GM23248 (cell line): ENCODE data around the gene SPANXN4. TPM values are rescaled to one million over a fixed set of nuclear protein-coding genes. Genes with fewer than 3 reads are reported as not detected.

Source experiments
- DNase-seq: peaks from one replicate; pipeline ENCODE4 v3.0.0-alpha.2; 2015
- H2AFZ ChIP-seq: fragments of 200-600 bp; sonication (generic); 2 replicates; pipeline ENCODE4 v1.6.1; 2016; ENCODE audit warnings: antibody characterized with exemption
- H3F3A ChIP-seq: fragments of 200-600 bp; sonication (generic); 2 replicates; pipeline ENCODE4 v1.6.1; 2016; ENCODE audit warnings: mild to moderate bottlenecking, antibody characterized with exemption, mixed run types; ENCODE audit not compliant: insufficient read depth
- H3K27ac ChIP-seq: fragments of 200-600 bp; sonication (generic); 2 replicates; pipeline ENCODE4 v1.5.1; 2016; ENCODE audit warnings: mild to moderate bottlenecking
- H3K27me3 ChIP-seq: fragments of 200-600 bp; sonication (generic); replicated peaks from 2 replicates; pipeline ENCODE4 v1.6.1; 2016; ENCODE audit warnings: mild to moderate bottlenecking; ENCODE audit not compliant: insufficient read depth
- H3K36me3 ChIP-seq: fragments of 200-600 bp; sonication (generic); 2 replicates; pipeline ENCODE4 v1.6.1; 2016; ENCODE audit warnings: low read depth, mild to moderate bottlenecking
- H3K4me1 ChIP-seq: fragments of 200-600 bp; sonication (generic); 2 replicates; pipeline ENCODE4 v1.6.1; 2016; ENCODE audit warnings: mild to moderate bottlenecking; ENCODE audit not compliant: insufficient read depth
- H3K4me2 ChIP-seq: fragments of 200-600 bp; sonication (generic); one replicate; pipeline ENCODE4 v1.6.1; 2016; ENCODE audit warnings: mild to moderate bottlenecking; ENCODE audit not compliant: unreplicated experiment
- H3K4me3 ChIP-seq: fragments of 200-600 bp; sonication (generic); 2 replicates; pipeline ENCODE4 v1.5.1; 2016; ENCODE audit warnings: mild to moderate bottlenecking
- H3K79me2 ChIP-seq: fragments of 200-600 bp; sonication (generic); 2 replicates; pipeline ENCODE4 v1.6.1; 2016; ENCODE audit warnings: mild to moderate bottlenecking; ENCODE audit not compliant: insufficient read depth
- H3K9ac ChIP-seq: fragments of 200-600 bp; sonication (generic); 2 replicates; pipeline ENCODE4 v1.6.1; 2016; ENCODE audit warnings: mild to moderate bottlenecking
- H3K9me2 ChIP-seq: fragments of 200-600 bp; sonication (generic); 2 replicates; pipeline ENCODE4 v1.6.1; 2016; ENCODE audit warnings: mixed run types, mild to moderate bottlenecking, moderate library complexity; ENCODE audit not compliant: insufficient read depth
- H3K9me3 ChIP-seq: fragments of 200-600 bp; sonication (generic); one replicate; pipeline ENCODE4 v1.6.1; 2017; ENCODE audit warnings: low read depth
- H4K20me1 ChIP-seq: fragments of 200-600 bp; sonication (generic); 2 replicates; pipeline ENCODE4 v1.6.0; 2016; ENCODE audit not compliant: insufficient read depth
- EZH2 ChIP-seq: fragments of 200-600 bp; sonication (generic); IDR thresholded peaks from 2 replicates; pipeline ENCODE4 v1.6.1; 2018; ENCODE audit warnings: antibody characterized with exemption, mild to moderate bottlenecking; ENCODE audit not compliant: insufficient read depth, poor library complexity, severe bottlenecking
- EZH2phosphoT487 ChIP-seq: fragments of 200-600 bp; sonication (generic); IDR thresholded peaks from 2 replicates; pipeline ENCODE4 v1.6.1; 2018; ENCODE audit warnings: antibody characterized with exemption, moderate library complexity, mild to moderate bottlenecking, low read depth; ENCODE audit not compliant: insufficient read depth
- WGBS, 2 experiments: methylation state at CpG; one replicate each; pipeline ENCODE4 v1.1.6; 2015 to 2017; ENCODE audit warnings: low lambda C conversion rate in 2 of 2, low coverage in 1 of 2; ENCODE audit errors: missing lambda C conversion rate in 2 of 2; 5-methylcytosine and 5-hydroxymethylcytosine counted together
- in situ Hi-C: fragments of 300-500 bp; cut with MboI; formaldehyde crosslinking; loops from 2 replicates; pipeline ENCODE4 v1.15.0; 2020
- polyA plus RNA-seq: library from polyadenylated mRNA; unstranded; fragments of >200 nt; fragmentation: Nextera tagmentation; extraction: Ambion mirVana; gene quantifications from 2 replicates; pipeline ENCODE4 v1.2.1, GENCODE V29; 2016
- total RNA-seq: library from RNA; depleted of rRNA; stranded (reverse); fragments of >200 nt; shearing (Covaris generic); gene quantifications from 2 replicates; pipeline ENCODE4 v1.2.3, GENCODE V29; 2014

SPANXN4 gene
- total and polyA plus RNA-seq, 2 experiments from 2014 or later: not detected

DNA sequence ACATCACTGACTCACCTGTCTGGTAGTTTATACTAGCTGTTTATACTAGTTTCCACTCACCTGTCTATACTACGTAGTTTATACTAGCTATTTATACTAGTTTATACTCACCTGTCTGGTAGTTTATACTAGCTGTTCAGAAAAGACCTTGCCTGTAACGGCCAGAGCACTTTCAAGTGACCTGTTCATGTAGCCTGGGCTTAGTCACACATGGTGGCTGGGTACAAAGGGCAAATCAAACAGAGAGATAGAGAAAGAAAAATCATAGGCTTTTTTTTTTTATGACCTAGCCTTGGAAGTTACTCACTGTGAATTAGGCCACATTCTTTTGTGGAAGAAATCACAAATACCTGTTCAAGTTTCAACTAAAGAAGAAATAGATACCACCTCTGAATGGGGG is 30.7 kb upstream of the SPANXN4 start:
- WGBS, 2 experiments: 0% methylated on average over 2 of the region's 2 CpGs
- in situ Hi-C loops: no loop called here
- no peaks in the 10 kb centered on the region for H3K9me3 ChIP-seq
- TF ChIP-seq EZH2phosphoT487: no peak
- TF ChIP-seq EZH2: no peak
- H3K9ac ChIP-seq: no peak overlapping the region
- no peaks in the 10 kb centered on the region for H3F3A ChIP-seq
- no peak overlapping the region for H3K27ac ChIP-seq
- H3K27me3 ChIP-seq: no peaks in the 10 kb centered on the region
- no peaks in the 10 kb centered on the region for H3K79me2 ChIP-seq
- H3K9me2 ChIP-seq: no peaks in the 10 kb centered on the region
- H2AFZ ChIP-seq: no peak overlapping the region
- no peaks in the 10 kb centered on the region for H4K20me1 ChIP-seq
- no peak for DNase-seq
- no peak overlapping the region for H3K4me3 ChIP-seq
- H3K36me3 ChIP-seq: no peaks in the 10 kb centered on the region
- no peak overlapping the region for H3K4me2 ChIP-seq
- H3K4me1 ChIP-seq: no peaks in the 10 kb centered on the region

DNA sequence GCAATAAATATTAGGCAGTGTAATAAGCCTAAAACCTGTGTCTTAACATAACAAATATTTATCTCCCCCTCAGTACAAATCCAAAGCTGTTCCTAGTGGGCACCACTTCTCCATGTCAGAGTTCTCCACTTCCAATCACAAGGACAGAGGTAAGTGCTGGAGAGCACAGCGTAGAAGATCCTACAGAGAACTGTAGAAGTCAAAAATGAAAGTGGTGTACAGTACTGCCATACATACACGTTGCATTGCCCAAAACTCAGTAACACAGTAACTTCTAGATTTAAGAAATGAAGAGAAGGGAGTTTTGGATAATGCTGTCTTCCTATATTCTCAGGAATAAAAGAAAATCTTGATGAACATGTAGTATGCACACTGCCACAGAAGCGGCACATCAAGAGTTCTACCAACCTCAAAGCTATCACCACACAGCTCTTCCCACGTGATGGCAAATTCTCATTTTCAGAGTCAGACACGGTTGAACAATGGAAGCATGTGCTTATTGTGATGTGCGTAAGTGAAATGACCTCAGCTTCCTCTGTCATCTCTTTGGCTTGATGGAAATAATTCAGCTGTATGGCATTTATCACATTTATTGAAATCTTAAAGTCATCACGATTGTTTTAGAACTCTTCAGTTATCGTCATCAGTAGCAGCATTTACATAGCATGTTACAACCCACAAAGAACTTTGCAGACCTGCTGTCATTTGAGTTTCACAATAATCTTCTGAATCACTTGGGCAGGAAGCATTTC is 27.1 kb upstream of the SPANXN4 start:
- 34 to 38% methylated on average over 8 of the region's 8 CpGs for WGBS, 2 experiments
- Histone ChIP-seq H3K4me2 (no peak overlapping the region), H4K20me1 (no peaks in the 10 kb centered on the region), H3K9me2 (no peaks in the 10 kb centered on the region), H3K4me3 (no peak overlapping the region), H3K27ac (no peak overlapping the region), H3K9me3 (no peaks in the 10 kb centered on the region), H3K9ac (no peak overlapping the region), H3K27me3 (no peaks in the 10 kb centered on the region), H3F3A (no peaks in the 10 kb centered on the region), H3K4me1 (no peaks in the 10 kb centered on the region), H3K36me3 (no peaks in the 10 kb centered on the region), H2AFZ (no peak overlapping the region), H3K79me2 (no peaks in the 10 kb centered on the region)
- TF ChIP-seq EZH2: no peak
- TF ChIP-seq EZH2phosphoT487: no peak
- no peak for DNase-seq
- in situ Hi-C loops: no loop called here

DNA sequence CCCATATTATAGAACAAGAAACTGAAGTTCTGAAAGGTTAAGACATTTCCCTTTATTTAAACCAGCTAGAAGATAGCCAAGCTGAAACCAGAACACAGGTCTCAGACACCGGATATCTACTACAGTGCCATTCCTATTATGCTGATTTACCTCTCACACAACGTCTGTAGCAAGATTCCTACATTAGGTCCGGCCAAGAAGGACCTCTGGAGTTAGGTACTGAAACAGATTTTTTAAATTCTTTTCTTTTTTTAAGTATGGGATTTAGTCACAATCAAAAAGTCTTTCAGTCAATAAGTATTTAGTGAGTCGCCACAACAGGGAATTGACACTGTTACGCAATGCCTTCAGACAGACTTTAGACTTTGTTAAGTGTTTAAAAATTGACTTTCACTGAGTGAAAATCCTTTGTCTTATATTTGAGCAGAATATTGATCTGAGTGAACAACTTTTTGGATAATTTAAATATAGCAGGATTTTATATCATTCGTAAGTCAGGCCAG is 26.5 kb upstream of the SPANXN4 start:
- no peak for TF ChIP-seq EZH2
- in situ Hi-C loops: no loop called here

DNA sequence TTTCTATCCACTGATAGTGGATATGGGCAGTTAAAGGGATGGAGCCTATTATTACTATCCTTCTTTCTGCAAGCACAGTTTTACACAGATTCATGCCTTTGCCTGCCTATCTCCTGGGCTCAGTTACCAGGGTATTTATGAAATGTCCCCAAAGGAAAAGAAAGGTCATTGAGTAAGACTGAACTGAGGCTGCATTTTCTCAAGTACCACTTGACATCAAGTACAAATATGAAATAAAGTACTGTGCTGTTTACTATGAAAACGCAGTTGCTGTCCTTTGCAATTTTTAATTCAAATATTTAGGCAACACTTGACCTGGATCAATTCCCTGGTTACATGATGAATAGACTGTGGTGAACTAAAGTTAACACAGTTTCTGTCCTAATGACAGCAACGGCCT is 23.5 kb upstream of the SPANXN4 start:
- Histone ChIP-seq H3K27me3 (no peaks in the 10 kb centered on the region), H3K4me1 (no peaks in the 10 kb centered on the region), H2AFZ (no peak overlapping the region), H3F3A (no peaks in the 10 kb centered on the region), H3K4me3 (no peak overlapping the region), H3K9me2 (no peaks in the 10 kb centered on the region), H3K27ac (no peak overlapping the region), H3K79me2 (no peaks in the 10 kb centered on the region), H3K4me2 (no peak overlapping the region), H3K9me3 (no peaks in the 10 kb centered on the region), H4K20me1 (no peaks in the 10 kb centered on the region), H3K9ac (no peak overlapping the region), H3K36me3 (no peaks in the 10 kb centered on the region)
- no peak for DNase-seq
- in situ Hi-C loops: no loop called here
- TF ChIP-seq EZH2phosphoT487: no peak
- TF ChIP-seq EZH2: no peak
- 5 to 6% methylated on average over 2 of the region's 2 CpGs for WGBS, 2 experiments

More for the DNA sequence above, 26.5 kb upstream of the SPANXN4 start:
- no peaks in the 10 kb centered on the region for H3K9me2 ChIP-seq
- no peak overlapping the region for H3K4me3 ChIP-seq
- H3K79me2 ChIP-seq: no peaks in the 10 kb centered on the region
- H3K27ac ChIP-seq: no peak overlapping the region
- no peak overlapping the region for H3K9ac ChIP-seq
- no peaks in the 10 kb centered on the region for H3K27me3 ChIP-seq
- DNase-seq: no peak
- H3K4me1 ChIP-seq: no peaks in the 10 kb centered on the region
- H4K20me1 ChIP-seq: no peaks in the 10 kb centered on the region
- no peak overlapping the region for H3K4me2 ChIP-seq
- H3K9me3 ChIP-seq: no peaks in the 10 kb centered on the region
- H3F3A ChIP-seq: no peaks in the 10 kb centered on the region
- WGBS, 2 experiments: 48 to 55% methylated on average over 6 of the region's 6 CpGs
- no peak overlapping the region for H2AFZ ChIP-seq
- no peaks in the 10 kb centered on the region for H3K36me3 ChIP-seq
